ENCODE results near the gene FSD1.

FSD1 gene

GRCh38 chr19:4366666-4367335 lies 62.4 kb downstream of the FSD1 start:
- DNase-seq, result no peak

- no peak for DNase-seq
Observed at GRCh38 chr19:4367336-4367723, 62.9 kb downstream of the FSD1 start.

- DNase-seq, result no peak
Observed at GRCh38 chr19:4367781-4368127, 63.4 kb downstream of the FSD1 start.

- no peak for DNase-seq
Observed at GRCh38 chr19:4368128-4368820, 63.9 kb downstream of the FSD1 start.

GRCh38 chr19:4369109-4369887 lies 64.9 kb downstream of the FSD1 start:
- DNase-seq, result no peak

- DNase-seq, result peak; percentile 41
Observed at GRCh38 chr19:4369888-4370260, 65.5 kb downstream of the FSD1 start.

GRCh38 chr19:4370418-4371041 lies 66.1 kb downstream of the FSD1 start:
- DNase-seq, result no peak

- no peak for DNase-seq
Observed at GRCh38 chr19:4371247-4372164, 67.1 kb downstream of the FSD1 start.

- no peak for DNase-seq
Observed at GRCh38 chr19:4372165-4373012, 68.0 kb downstream of the FSD1 start.

- DNase-seq, result no peak
Observed at GRCh38 chr19:4373013-4373367, 68.6 kb downstream of the FSD1 start.

All from fibroblast of skin of right biceps (primary cell).